Measurements from ENCODE around the gene AGRN.

DNA sequence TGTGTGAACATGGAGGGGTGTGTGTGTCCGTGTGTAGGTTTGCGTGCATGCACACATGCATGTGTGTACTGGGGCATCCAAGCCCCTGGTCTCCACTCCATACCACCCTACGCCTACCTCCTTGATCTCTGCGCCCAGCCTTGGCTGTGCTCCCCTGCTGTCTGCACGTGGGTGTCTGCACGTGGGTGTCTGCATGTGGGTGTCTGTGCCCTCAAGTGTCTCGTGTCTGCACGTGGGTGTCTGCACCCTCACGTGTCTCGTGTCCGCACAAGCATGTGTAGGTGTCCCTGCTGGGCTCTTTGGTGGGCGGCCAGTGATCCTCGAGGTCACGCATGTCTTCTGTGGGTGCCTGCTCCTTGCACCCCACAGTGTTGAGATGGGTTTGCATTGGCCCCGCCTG is 33.1 kb downstream of the AGRN start:
- TF ChIP-seq, protein P1, sequence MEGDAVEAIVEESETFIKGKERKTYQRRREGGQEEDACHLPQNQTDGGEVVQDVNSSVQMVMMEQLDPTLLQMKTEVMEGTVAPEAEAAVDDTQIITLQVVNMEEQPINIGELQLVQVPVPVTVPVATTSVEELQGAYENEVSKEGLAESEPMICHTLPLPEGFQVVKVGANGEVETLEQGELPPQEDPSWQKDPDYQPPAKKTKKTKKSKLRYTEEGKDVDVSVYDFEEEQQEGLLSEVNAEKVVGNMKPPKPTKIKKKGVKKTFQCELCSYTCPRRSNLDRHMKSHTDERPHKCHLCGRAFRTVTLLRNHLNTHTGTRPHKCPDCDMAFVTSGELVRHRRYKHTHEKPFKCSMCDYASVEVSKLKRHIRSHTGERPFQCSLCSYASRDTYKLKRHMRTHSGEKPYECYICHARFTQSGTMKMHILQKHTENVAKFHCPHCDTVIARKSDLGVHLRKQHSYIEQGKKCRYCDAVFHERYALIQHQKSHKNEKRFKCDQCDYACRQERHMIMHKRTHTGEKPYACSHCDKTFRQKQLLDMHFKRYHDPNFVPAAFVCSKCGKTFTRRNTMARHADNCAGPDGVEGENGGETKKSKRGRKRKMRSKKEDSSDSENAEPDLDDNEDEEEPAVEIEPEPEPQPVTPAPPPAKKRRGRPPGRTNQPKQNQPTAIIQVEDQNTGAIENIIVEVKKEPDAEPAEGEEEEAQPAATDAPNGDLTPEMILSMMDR (IDR thresholded peaks at IDR 0.05; ENCODE audit: low read depth, low read length) = no peak
- TF ChIP-seq POLR2A (IDR thresholded peaks at IDR 0.05; ENCODE audit: extremely low read depth, insufficient read length) = no peak
